DMS53 treated with DMSO at 0.1 percent for 48 hours (cell line): ENCODE measurements around the gene PDE5A.
"Not testable (repeated sequence)": the region's sequence is repeated elsewhere in the genome, so short reads cannot be mapped to it uniquely, and the experiment has no call there.

Experiments used
- DNase-seq: peaks from one replicate; lab custom pipeline; 2025; ENCODE audit not compliant: unreplicated experiment; lab: John Stamatoyannopoulos, UW

Gene PDE5A

GRCh38 chr4:119646347-119647071 is 17.9 kb upstream of the PDE5A start:
- no peak for DNase-seq

- DNase-seq = no peak
Observed at GRCh38 chr4:119643306-119644042, 14.9 kb upstream of the PDE5A start.

DNA sequence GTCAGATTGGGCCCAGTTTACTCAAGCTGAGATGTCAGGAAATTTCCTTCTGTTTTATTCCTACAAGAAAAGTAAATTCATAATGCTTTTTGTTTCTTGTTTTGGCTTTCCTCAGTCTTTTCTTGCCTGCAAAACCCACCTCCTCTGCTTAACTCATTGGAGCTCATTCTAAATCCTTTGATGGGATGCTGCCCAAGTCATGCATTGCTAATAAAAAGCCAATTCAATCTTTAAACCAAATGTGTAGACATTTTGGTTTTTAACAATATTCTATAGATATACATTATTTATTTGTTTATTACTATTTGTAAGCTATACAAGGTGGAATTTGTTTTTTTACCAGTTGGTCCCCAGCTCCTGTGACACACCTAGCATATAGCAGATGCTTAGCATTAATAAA is 13.2 kb upstream of the PDE5A start:
- DNase-seq = no peak

- DNase-seq = no peak
Observed at GRCh38 chr4:119638359-119638758, 9.8 kb upstream of the PDE5A start.

GRCh38 chr4:119636851-119637250 is 8.2 kb upstream of the PDE5A start:
- DNase-seq = not testable (repeated sequence)

- no peak for DNase-seq
Observed at GRCh38 chr4:119632216-119632615, 3.6 kb upstream of the PDE5A start.

DNA sequence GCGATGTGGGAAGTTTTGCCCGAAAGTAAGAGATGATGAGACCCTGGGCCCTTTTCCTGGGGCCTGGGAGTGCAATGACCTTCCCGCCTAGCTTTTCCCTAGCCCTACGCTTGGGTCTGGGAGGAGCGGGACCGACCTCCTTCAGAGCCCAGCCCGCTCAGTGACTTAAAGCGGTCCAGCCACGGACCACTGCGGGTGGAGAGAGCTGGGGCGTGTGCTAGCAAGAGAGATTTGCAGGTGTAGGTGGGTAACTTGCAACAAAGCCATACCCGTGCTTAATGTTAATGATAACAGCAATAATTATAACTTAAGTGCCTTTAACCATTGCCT is 503 bp upstream of the PDE5A start:
- DNase-seq = no peak

GRCh38 chr4:119627267-119628255 is 1.0 kb downstream of the PDE5A start:
- DNase-seq = peak; percentile 14

DNA sequence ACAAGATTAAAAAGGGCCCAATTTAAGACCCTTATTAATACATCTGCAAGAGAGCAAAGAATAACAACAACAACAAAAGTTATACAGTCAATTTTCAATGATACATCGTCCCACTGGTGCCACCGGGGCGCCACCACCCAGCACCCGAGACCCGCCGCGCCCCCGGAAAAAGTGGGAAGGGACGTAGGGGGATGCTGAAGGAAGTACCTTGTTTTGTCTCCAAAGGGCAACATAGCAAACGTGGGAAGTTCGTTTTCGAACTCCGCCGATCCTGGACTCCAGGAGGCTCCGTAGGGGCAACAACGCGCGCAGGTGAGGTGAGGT is 1.7 kb downstream of the PDE5A start:
- DNase-seq = no peak

DNA sequence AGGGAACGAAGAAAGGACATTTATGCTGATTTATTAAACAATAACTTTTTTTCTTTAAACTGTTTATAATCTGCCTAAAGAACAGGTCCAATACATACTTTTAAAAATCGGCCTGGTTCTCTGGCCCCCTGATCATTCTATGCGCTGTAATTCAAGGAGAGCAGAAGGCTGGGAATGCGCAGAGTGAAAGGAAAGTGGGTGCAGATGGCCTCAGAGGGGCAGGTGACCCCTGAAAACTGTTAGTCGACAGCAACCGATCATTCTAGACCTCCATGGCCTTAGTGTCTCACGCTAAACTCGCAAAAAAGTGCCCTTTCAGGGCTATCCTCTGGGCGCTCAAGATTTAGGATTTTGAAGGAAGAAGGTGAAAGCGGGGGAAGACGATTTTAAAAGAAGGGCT is 2.2 kb downstream of the PDE5A start:
- DNase-seq = no peak

DNA sequence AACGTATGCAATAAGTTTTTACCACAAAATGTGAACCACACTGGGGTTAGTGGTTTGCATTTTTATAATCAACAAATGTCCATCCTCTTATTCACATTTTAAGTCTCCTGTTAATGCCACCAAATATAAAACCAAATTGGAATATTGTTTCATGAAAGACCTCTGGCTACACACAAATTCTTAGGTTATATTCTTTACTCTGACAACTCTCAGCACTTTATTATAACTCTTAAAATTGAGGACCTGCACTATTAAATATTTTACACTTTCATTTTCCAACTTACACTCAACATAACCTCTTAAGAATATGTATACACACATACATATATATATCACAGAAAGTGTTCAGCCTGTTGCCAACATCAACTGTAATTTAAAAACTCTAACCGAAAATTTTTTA is 2.8 kb downstream of the PDE5A start:
- no peak for DNase-seq

DNA sequence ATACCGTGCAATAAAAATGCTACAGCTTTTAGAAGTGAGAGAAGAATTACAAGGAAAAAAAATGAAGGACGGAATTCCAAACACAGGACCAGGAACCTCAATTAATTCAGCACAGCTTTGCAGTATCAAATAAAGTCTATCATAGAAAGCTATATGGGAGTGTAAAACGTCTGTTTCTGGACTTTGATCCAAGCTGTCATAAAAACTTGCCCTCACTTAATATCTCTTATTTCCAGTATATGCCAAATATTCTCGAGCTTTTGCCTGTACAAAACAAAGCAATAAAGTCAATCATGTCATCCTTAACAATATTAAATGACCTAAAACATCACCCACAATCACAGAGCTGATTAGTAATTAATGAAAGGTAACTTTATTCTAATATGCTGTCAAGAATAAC is 4.2 kb downstream of the PDE5A start:
- no peak for DNase-seq

- no peak for DNase-seq
Observed at GRCh38 chr4:119623025-119623424, 5.6 kb downstream of the PDE5A start.

DNA sequence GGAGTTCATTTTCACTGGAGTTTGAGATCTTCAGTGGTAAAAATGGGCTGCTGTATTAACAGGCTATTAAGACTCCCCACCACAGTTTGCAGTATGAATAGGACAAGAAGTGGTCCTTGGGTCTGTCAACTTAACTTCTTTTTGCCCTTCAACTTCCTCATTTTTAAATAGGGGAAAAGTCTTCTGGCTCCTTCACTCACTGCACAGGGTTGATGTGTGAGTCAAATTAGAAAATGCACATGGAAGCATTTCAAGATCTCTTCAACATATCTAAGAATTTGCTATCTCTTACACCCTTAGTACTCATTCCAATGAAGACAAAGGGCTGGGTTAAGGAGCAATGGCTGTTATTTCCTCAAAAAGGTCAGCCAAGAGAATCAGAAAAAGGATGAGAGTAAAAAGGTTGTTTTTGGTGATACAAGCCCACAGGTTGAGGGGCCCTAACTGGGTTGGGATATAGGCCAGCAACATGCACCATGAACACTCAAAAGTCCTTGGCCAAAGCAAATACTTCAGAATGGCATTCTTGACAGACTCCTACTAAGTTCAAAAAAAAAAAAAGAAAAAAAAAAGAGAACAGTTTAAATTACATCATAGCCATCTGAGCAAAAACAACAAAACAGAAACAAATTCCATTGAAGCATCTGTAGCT is 13.4 kb downstream of the PDE5A start:
- DNase-seq = no peak

GRCh38 chr4:119604266-119604665 is 24.3 kb downstream of the PDE5A start:
- DNase-seq = no peak

- no peak for DNase-seq
Observed at GRCh38 chr4:119602366-119602765, 26.2 kb downstream of the PDE5A start.

DNA sequence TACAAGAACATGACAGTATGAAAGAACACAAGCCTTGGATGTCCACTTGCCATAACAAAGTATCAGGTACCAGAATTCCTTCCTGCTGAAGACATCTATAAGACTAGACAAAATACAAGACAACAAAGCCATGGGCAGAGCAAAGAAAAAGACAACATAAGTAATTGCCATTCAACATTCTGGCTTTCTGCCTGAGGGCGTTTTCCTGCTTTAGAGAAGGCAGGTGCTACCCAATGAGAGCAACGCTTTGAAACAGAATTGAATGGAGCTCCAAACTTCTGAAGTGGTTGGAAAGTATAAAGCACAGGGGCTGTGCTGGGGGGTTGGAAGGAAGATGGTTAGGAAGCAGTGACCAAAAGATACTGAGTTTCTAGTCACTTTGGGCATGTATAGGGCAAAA is 30.1 kb downstream of the PDE5A start:
- DNase-seq = no peak

DNA sequence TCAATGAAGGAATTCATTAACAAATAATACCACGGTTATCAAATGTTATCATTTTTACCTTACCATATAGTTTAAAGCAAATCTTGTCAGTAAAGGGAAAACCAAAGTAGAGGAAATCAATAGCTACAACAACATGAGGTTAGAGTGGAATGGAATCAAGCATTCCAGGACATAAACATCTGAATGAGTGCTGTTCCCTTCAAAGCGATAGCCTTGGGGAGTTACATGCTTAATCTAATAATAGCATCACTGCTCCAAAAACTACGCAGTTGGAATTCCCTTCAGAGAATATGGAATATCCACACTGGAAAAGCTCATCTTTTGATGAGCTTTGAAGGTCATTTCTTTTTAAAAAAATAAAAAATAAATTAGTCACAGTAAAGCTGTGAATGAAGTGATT is 31.2 kb downstream of the PDE5A start:
- DNase-seq = no peak

DNA sequence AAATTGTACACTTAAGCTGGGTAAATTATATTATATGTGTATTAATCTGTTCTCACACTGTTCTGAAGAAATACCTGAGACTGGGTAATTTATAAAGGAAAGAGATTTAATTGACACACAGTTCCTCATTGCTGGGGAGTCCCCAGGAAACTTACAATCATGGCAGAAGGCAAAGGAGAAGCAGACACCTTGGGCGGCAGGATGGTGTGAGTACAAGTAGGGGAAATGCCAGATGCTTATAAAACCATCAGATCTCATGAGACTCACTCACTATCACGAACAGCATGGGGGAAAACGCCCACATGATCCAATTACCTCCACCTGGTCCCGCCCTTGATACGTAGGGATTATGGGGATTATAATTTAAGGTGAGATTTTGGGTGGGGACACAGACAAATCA is 34.9 kb downstream of the PDE5A start:
- no peak for DNase-seq

- DNase-seq = no peak
Observed at GRCh38 chr4:119592830-119593229, 35.8 kb downstream of the PDE5A start.

GRCh38 chr4:119589165-119589564 is 39.4 kb downstream of the PDE5A start:
- no peak for DNase-seq
